Karpas-422 (cell line): Measurements from ENCODE around the gene SON. TPM values are rescaled to one million over a fixed set of nuclear protein-coding genes. Genes with fewer than 3 reads are reported as not detected.
"Not testable (repeated sequence)": the region's sequence is repeated elsewhere in the genome, so short reads cannot be mapped to it uniquely, and the experiment has no call there.

ENCODE experiments used
- DNase-seq: peaks from one replicate; pipeline ENCODE4 v3.0.0-alpha.2; 2015
- H2AFZ ChIP-seq: fragments of 200-600 bp; sonication (generic); 2 replicates; pipeline ENCODE4 v1.6.1; 2014; ENCODE audit warnings: antibody characterized with exemption, low read length, mixed read lengths
- H3K27ac ChIP-seq: fragments of 200-600 bp; sonication (generic); 2 replicates; pipeline ENCODE4 v1.5.1; 2014; ENCODE audit warnings: mild to moderate bottlenecking, low read length, moderate library complexity
- H3K27me3 ChIP-seq: fragments of 200-600 bp; sonication (generic); 2 replicates; pipeline ENCODE4 v1.6.1; 2014; ENCODE audit warnings: low read length, mixed read lengths
- H3K36me3 ChIP-seq: fragments of 200-600 bp; sonication (generic); 2 replicates; pipeline ENCODE4 v1.6.1; 2014; ENCODE audit warnings: low read length, mixed read lengths; ENCODE audit not compliant: insufficient read depth
- H3K4me1 ChIP-seq: fragments of 200-600 bp; sonication (generic); 2 replicates; pipeline ENCODE4 v1.6.1; 2014; ENCODE audit warnings: mild to moderate bottlenecking, low read length, mixed read lengths
- H3K4me2 ChIP-seq: fragments of 200-600 bp; sonication (generic); 2 replicates; pipeline ENCODE4 v1.6.1; 2014; ENCODE audit warnings: low read length, low read depth, mild to moderate bottlenecking; ENCODE audit not compliant: poor library complexity, severe bottlenecking
- H3K4me3 ChIP-seq: fragments of 200-600 bp; sonication (generic); 2 replicates; pipeline ENCODE4 v1.5.1; 2014; ENCODE audit warnings: mild to moderate bottlenecking, antibody characterized with exemption, low read length, mixed read lengths
- H3K79me2 ChIP-seq: fragments of 200-600 bp; sonication (generic); 2 replicates; pipeline ENCODE4 v1.6.1; 2014; ENCODE audit warnings: mild to moderate bottlenecking, low read length, mixed read lengths
- H3K9ac ChIP-seq: fragments of 200-600 bp; sonication (generic); 2 replicates; pipeline ENCODE4 v1.6.0; 2014; ENCODE audit warnings: low read length
- H3K9me2 ChIP-seq: fragments of 200-600 bp; sonication (generic), shearing (Covaris generic); replicated peaks from 2 replicates; pipeline ENCODE4 v1.6.0; 2014; ENCODE audit warnings: mild to moderate bottlenecking, low read length, moderate library complexity; ENCODE audit not compliant: insufficient read depth
- H3K9me3 ChIP-seq: fragments of 300-700, 200-600 bp; sonication (generic); 2 replicates; pipeline ENCODE4 v1.6.1; 2014; ENCODE audit warnings: low read length, mixed read lengths
- H4K20me1 ChIP-seq: fragments of 200-600 bp; sonication (generic); 2 replicates; pipeline ENCODE4 v1.6.1; 2014; ENCODE audit warnings: mild to moderate bottlenecking, antibody characterized with exemption, low read length, low read depth; ENCODE audit not compliant: insufficient read depth
- total RNA-seq: library from RNA; depleted of rRNA; stranded (reverse); fragments of >200 nt; shearing (Covaris generic); gene quantifications from 2 replicates; pipeline ENCODE4 v1.2.3, GENCODE V29; 2014; ENCODE audit warnings: low replicate concordance

SON gene
- total RNA-seq, 1 experiment from 2014 or later = 159 TPM

GRCh38 chr21:33588485-33589335 lies 45.9 kb downstream of the SON start, which contains the start of gene DONSON:
TSS of gene DONSON (minus strand) at chr21:33588684. CDS start at chr21:33588641, 43 bp downstream.
- Histone ChIP-seq H3K36me3 (peaks cover 10% of the 10 kb centered on the region; the same call in 1 of the 2 replicates), H3K4me1 (peaks cover 19% of the 10 kb centered on the region), H4K20me1 (no peaks in the 10 kb centered on the region), H3K9ac (peak within 1 kb of the TSS; percentile 95), H3K4me2 (peak within 1 kb of the TSS; percentile 90), H3K4me3 (peak within 1 kb of the TSS; percentile 96), H3K9me3 (no peaks in the 10 kb centered on the region), H3K79me2 (peaks cover 33% of the 10 kb centered on the region), H3K27me3 (no peaks in the 10 kb centered on the region), H2AFZ (peak within 1 kb of the TSS; percentile 90), H3K9me2 (no peaks in the 10 kb centered on the region), H3K27ac (peak within 1 kb of the TSS; percentile 45; the same call in 1 of the 2 replicates)
- DNase-seq = peak; percentile 94

GRCh38 chr21:33598051-33598450 lies 55.2 kb downstream of the SON start:
- Histone ChIP-seq H3K36me3 (peaks cover 26% of the 10 kb centered on the region), H3K4me3 (no peak overlapping the region), H3K4me2 (no peak overlapping the region), H3K4me1 (no peaks in the 10 kb centered on the region), H3K27me3 (no peaks in the 10 kb centered on the region), H3K9me3 (no peaks in the 10 kb centered on the region), H2AFZ (no peak overlapping the region), H3K79me2 (no peaks in the 10 kb centered on the region), H3K9me2 (no peaks in the 10 kb centered on the region), H3K9ac (no peak overlapping the region), H4K20me1 (no peaks in the 10 kb centered on the region), H3K27ac (no peak overlapping the region)
- DNase-seq = no peak

- Histone ChIP-seq H3K79me2 (no peaks in the 10 kb centered on the region), H3K27me3 (no peaks in the 10 kb centered on the region), H3K4me1 (peaks cover 9% of the 10 kb centered on the region), H3K9me2 (no peaks in the 10 kb centered on the region), H3K9me3 (no peaks in the 10 kb centered on the region), H3K9ac (no peak overlapping the region), H3K27ac (no peak overlapping the region), H4K20me1 (no peaks in the 10 kb centered on the region), H3K36me3 (no peaks in the 10 kb centered on the region), H3K4me3 (no peak overlapping the region), H2AFZ (no peak overlapping the region), H3K4me2 (no peak overlapping the region)
- DNase-seq = no peak
Measured at GRCh38 chr21:33608559-33608958, 65.7 kb downstream of the SON start.

- H3K27me3 ChIP-seq = no peaks in the 10 kb centered on the region
Measured at GRCh38 chr21:33611006-33611744, 68.3 kb downstream of the SON start.

GRCh38 chr21:33617565-33617964 lies 74.7 kb downstream of the SON start:
- DNase-seq, H3K27ac ChIP-seq, H3K9ac ChIP-seq, H3K9me2 ChIP-seq, H3K9me3 ChIP-seq, H3K4me2 ChIP-seq, H2AFZ ChIP-seq, H3K4me1 ChIP-seq, H3K4me3 ChIP-seq, H3K36me3 ChIP-seq, H4K20me1 ChIP-seq, H3K27me3 ChIP-seq, H3K79me2 ChIP-seq: not testable (repeated sequence)

More at GRCh38 chr21:33611006-33611744, 68.3 kb downstream of the SON start:
- Histone ChIP-seq H3K4me2 (no peak overlapping the region), H3K4me1 (peaks cover 9% of the 10 kb centered on the region), H2AFZ (no peak overlapping the region), H3K4me3 (no peak overlapping the region), H3K9me2 (no peaks in the 10 kb centered on the region), H3K79me2 (no peaks in the 10 kb centered on the region), H3K36me3 (no peaks in the 10 kb centered on the region), H4K20me1 (no peaks in the 10 kb centered on the region), H3K27ac (no peak overlapping the region), H3K9me3 (no peaks in the 10 kb centered on the region), H3K9ac (no peak overlapping the region)
- no peak for DNase-seq

GRCh38 chr21:33618407-33618806 lies 75.6 kb downstream of the SON start:
- Histone ChIP-seq H3K36me3 (peaks cover 4% of the 10 kb centered on the region; the same call in 1 of the 2 replicates), H4K20me1 (no peaks in the 10 kb centered on the region), H3K79me2 (peaks cover 2% of the 10 kb centered on the region; the same call in 1 of the 2 replicates), H3K9ac (no peak overlapping the region), H3K4me1 (no peaks in the 10 kb centered on the region), H3K27me3 (no peaks in the 10 kb centered on the region), H3K9me3 (no peaks in the 10 kb centered on the region), H2AFZ (no peak overlapping the region), H3K4me3 (no peak overlapping the region), H3K9me2 (no peaks in the 10 kb centered on the region), H3K27ac (no peak overlapping the region), H3K4me2 (no peak overlapping the region)
- DNase-seq = no peak

GRCh38 chr21:33619726-33620125 lies 76.9 kb downstream of the SON start:
- H3K9ac ChIP-seq = no peak overlapping the region
- DNase-seq = no peak

GRCh38 chr21:33622253-33622652 lies 79.4 kb downstream of the SON start:
- Histone ChIP-seq H3K4me3 (no peak overlapping the region), H3K27ac (no peak overlapping the region), H3K36me3 (peaks cover 5% of the 10 kb centered on the region; the same call in 1 of the 2 replicates), H3K9ac (no peak overlapping the region), H3K9me3 (no peaks in the 10 kb centered on the region), H3K4me2 (no peak overlapping the region), H3K79me2 (peaks cover 11% of the 10 kb centered on the region), H3K9me2 (no peaks in the 10 kb centered on the region), H3K27me3 (no peaks in the 10 kb centered on the region), H4K20me1 (no peaks in the 10 kb centered on the region), H3K4me1 (no peaks in the 10 kb centered on the region), H2AFZ (no peak overlapping the region)
- no peak for DNase-seq

More at GRCh38 chr21:33619726-33620125, 76.9 kb downstream of the SON start:
- Histone ChIP-seq H3K9me2 (no peaks in the 10 kb centered on the region), H3K4me1 (no peaks in the 10 kb centered on the region), H4K20me1 (no peaks in the 10 kb centered on the region), H2AFZ (no peak overlapping the region), H3K36me3 (peaks cover 5% of the 10 kb centered on the region; the same call in 1 of the 2 replicates), H3K4me2 (no peak overlapping the region), H3K4me3 (no peak overlapping the region), H3K27me3 (no peaks in the 10 kb centered on the region), H3K9me3 (no peaks in the 10 kb centered on the region), H3K27ac (no peak overlapping the region), H3K79me2 (peaks cover 5% of the 10 kb centered on the region; the same call in 1 of the 2 replicates)
